ENCODE results near the gene TEX44.

GRCh38 chr2:231613663-231614558 is 21.2 kb downstream of the TEX44 start:
- peak in 2 of 3 experiments; percentile 6 to 25; a peak in 1 of 6 replicates for TF ChIP-seq CTCF (IDR thresholded peaks at IDR 0.05 in 2 of 3, conservative IDR thresholded peaks at IDR 0.05 in 1 of 3; ENCODE audit: insufficient read depth in 2 of 3, low read depth in 1 of 3, low read length in 3 of 3)
- TF ChIP-seq MAX (CRISPR knock-in tag; IDR thresholded peaks at IDR 0.05): peak; percentile 87
- no peak for TF ChIP-seq SPI1 (IDR thresholded peaks at IDR 0.05; ENCODE audit: borderline replicate concordance, low read depth, low read length)
- TF ChIP-seq EP300 (IDR thresholded peaks at IDR 0.05; ENCODE audit: low read length): no peak
- no peak for TF ChIP-seq ERF (CRISPR knock-in tag; IDR thresholded peaks at IDR 0.05)
- TF ChIP-seq DPF2 (IDR thresholded peaks at IDR 0.05): no peak
- no peak for TF ChIP-seq SRF (CRISPR knock-in tag; IDR thresholded peaks at IDR 0.05)
- no peak for TF ChIP-seq ZNF184 (CRISPR knock-in tag; IDR thresholded peaks at IDR 0.05)
